ENCODE results near the gene LAG3.
A peak's percentile ranks its signal among the peaks of the same experiment; 100 is the strongest.

The LAG3 gene

GRCh38 chr12:6753772-6754356 is 18.5 kb upstream of the LAG3 start:
- DNase-seq = no peak

GRCh38 chr12:6754411-6754810 is 17.9 kb upstream of the LAG3 start:
- no peak for DNase-seq

- DNase-seq = no peak
Measured at GRCh38 chr12:6757028-6757690, 15.2 kb upstream of the LAG3 start.

GRCh38 chr12:6758506-6759095 is 13.7 kb upstream of the LAG3 start:
- DNase-seq = no peak

GRCh38 chr12:6759741-6760140 is 12.6 kb upstream of the LAG3 start:
- no peak for DNase-seq

GRCh38 chr12:6763380-6763779 is 8.9 kb upstream of the LAG3 start:
- DNase-seq = no peak

GRCh38 chr12:6764011-6764828 is 8.1 kb upstream of the LAG3 start:
- DNase-seq = peak; percentile 85

GRCh38 chr12:6765048-6765633 is 7.2 kb upstream of the LAG3 start:
- DNase-seq = no peak

GRCh38 chr12:6765634-6766581 is 6.4 kb upstream of the LAG3 start, which contains the start of gene PTMS:
TSS of gene PTMS (plus strand) at chr12:6766363. CDS start at chr12:6766706, 343 bp downstream.
- DNase-seq = no peak

GRCh38 chr12:6766651-6767349 is 5.5 kb upstream of the LAG3 start:
- DNase-seq = peak; percentile 52

GRCh38 chr12:6767353-6768319 is 4.7 kb upstream of the LAG3 start:
- DNase-seq = no peak

- no peak for DNase-seq
Measured at GRCh38 chr12:6768437-6768914, 3.8 kb upstream of the LAG3 start.

GRCh38 chr12:6768990-6769389 is 3.3 kb upstream of the LAG3 start:
- DNase-seq = no peak

- no peak for DNase-seq
Measured at GRCh38 chr12:6769666-6770065, 2.7 kb upstream of the LAG3 start.

GRCh38 chr12:6770094-6770493 is 2.2 kb upstream of the LAG3 start:
- no peak for DNase-seq

GRCh38 chr12:6770600-6770999 is 1.7 kb upstream of the LAG3 start:
- DNase-seq = no peak

- DNase-seq = no peak
Measured at GRCh38 chr12:6771091-6771495, 1.2 kb upstream of the LAG3 start.

GRCh38 chr12:6771509-6772330 is 600 bp upstream of the LAG3 start:
- no peak for DNase-seq
